PFSK-1 (cell line): ENCODE measurements around the gene POLR3B.

Experiments
- FOXP2 ChIP-seq: optimal IDR thresholded peaks from 2 replicates; pipeline ENCODE3; 2011; ENCODE audit warnings: borderline replicate concordance, control low read depth, inconsistent platforms; ENCODE audit not compliant: insufficient read depth; ENCODE audit errors: extremely low read length, extremely low read depth
- POLR2AphosphoS5 ChIP-seq: IDR thresholded peaks from 2 replicates; pipeline ENCODE4 v1.6.1; 2012; ENCODE audit warnings: low read depth, mild to moderate bottlenecking, control low read depth, low read length, moderate library complexity
- SIN3A ChIP-seq: IDR thresholded peaks from 2 replicates; pipeline ENCODE4 v1.6.1; 2012; ENCODE audit warnings: mild to moderate bottlenecking, low read length, moderate library complexity, borderline replicate concordance; ENCODE audit not compliant: insufficient read depth
- TAF1 ChIP-seq: IDR thresholded peaks from 2 replicates; pipeline ENCODE4 v1.6.1; 2012; ENCODE audit warnings: low read length, control low read depth, borderline replicate concordance; ENCODE audit not compliant: insufficient read depth
- TF ChIP-seq, protein P1 (sequence below), 2 experiments: IDR thresholded peaks; 2 replicates each; pipeline versions ENCODE4 v1.6.1 to v1.8.0; 2011 to 2012; ENCODE audit warnings: low read depth in 2 of 2, low read length in 2 of 2, control low read depth in 1 of 2, inconsistent platforms in 1 of 2, mild to moderate bottlenecking in 1 of 2, moderate library complexity in 1 of 2; ENCODE audit not compliant: insufficient read depth in 1 of 2

POLR3B gene

DNA sequence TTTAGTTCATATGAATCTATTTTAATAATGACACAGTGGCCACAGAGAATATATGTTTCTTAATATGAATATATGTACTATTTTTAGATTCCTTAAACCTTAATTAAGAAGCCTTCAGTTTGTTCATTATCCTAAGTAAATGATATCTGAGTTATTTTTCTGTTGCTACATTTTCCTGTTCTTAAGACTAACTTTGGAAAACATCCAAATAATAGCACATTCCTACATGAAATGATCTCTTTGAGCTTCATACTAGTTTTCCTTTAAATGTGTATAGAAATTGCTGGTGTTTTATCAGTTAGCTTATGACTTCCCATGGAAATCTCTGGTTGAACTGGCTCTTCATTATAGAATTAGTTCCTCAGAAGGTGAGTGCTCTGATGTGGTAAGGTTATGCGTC lies 72.1 kb downstream of the POLR3B start:
- TF ChIP-seq FOXP2 = no peak
- no peak for TF ChIP-seq TAF1
- no peak for TF ChIP-seq SIN3A
- TF ChIP-seq POLR2AphosphoS5 = no peak
- TF ChIP-seq, protein P1, sequence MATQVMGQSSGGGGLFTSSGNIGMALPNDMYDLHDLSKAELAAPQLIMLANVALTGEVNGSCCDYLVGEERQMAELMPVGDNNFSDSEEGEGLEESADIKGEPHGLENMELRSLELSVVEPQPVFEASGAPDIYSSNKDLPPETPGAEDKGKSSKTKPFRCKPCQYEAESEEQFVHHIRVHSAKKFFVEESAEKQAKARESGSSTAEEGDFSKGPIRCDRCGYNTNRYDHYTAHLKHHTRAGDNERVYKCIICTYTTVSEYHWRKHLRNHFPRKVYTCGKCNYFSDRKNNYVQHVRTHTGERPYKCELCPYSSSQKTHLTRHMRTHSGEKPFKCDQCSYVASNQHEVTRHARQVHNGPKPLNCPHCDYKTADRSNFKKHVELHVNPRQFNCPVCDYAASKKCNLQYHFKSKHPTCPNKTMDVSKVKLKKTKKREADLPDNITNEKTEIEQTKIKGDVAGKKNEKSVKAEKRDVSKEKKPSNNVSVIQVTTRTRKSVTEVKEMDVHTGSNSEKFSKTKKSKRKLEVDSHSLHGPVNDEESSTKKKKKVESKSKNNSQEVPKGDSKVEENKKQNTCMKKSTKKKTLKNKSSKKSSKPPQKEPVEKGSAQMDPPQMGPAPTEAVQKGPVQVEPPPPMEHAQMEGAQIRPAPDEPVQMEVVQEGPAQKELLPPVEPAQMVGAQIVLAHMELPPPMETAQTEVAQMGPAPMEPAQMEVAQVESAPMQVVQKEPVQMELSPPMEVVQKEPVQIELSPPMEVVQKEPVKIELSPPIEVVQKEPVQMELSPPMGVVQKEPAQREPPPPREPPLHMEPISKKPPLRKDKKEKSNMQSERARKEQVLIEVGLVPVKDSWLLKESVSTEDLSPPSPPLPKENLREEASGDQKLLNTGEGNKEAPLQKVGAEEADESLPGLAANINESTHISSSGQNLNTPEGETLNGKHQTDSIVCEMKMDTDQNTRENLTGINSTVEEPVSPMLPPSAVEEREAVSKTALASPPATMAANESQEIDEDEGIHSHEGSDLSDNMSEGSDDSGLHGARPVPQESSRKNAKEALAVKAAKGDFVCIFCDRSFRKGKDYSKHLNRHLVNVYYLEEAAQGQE (IDR thresholded peaks at IDR 0.05; ENCODE audit: insufficient read depth in 1 of 2, low read depth in 2 of 2, low read length in 2 of 2) = no peak

DNA sequence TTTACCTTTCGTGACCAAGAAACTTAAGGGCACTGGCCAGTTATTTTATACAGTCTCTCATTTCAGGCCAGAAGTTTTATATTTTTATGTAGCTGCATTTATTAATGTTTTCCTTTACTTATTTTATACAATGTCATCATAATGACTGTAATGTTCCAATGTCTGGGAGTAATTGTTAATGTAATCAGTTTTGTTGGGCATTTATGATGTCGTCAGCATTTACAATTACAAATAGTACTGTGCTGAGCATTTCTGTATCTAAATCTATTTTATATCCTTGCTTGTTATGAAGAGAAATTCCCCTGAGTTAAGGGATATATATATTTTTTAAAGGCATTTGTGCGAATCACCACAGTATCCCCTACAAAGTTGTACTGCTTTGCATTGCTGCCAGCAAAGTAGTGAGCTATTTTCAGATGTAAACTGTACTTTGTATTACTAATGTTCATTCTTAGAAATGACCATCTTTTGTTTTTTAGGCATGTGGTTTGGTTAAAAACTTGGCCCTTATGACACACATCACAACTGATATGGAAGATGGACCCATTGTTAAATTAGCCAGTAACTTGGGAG lies 74.4 kb downstream of the POLR3B start:
- no peak for TF ChIP-seq POLR2AphosphoS5
- TF ChIP-seq, protein P1 (IDR thresholded peaks at IDR 0.05; ENCODE audit: insufficient read depth in 1 of 2, low read depth in 2 of 2, low read length in 2 of 2) = no peak

DNA sequence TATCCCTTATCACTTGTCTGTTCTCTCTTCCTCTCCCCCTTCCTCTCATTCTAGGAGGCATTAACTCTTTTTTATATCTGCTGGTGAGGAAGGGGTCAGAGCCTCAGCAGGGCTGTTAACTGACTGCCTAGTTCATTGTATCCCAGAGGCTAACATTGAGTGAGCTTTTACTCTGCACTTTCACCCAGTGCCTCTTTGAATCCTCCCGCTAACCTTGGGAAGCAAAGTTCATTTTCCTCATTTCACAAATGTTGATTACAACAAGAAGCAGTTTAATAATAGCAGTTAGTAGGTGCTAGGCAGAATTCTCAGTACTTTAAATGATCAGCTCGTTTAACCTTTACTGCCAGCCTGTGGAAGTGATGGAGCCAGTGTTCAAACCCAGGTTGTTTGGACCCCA lies 75.5 kb downstream of the POLR3B start:
- TF ChIP-seq, protein P1 (IDR thresholded peaks at IDR 0.05; ENCODE audit: insufficient read depth in 1 of 2, low read depth in 2 of 2, low read length in 2 of 2) = no peak
- TF ChIP-seq FOXP2 = no peak
- no peak for TF ChIP-seq POLR2AphosphoS5
- no peak for TF ChIP-seq SIN3A
- TF ChIP-seq TAF1 = no peak

DNA sequence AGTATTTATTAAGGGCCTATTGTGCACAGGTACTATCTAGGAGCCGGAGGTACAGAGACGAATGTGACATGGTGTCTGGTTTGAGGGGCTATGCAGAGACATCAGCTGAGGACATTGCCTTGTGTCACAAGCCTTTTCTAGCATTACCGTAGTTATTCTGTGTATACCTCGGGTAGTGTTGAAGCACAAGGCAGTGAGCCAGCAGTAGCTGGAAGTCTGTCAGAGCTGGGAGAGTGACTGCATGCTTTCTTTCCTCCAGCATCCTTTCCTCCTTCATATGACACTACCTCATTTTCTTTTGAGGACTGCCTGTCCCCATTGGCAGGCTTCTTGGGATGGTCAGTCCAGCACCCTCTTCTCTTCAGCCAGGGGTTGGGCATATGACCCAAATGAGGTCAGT lies 77.0 kb downstream of the POLR3B start:
- TF ChIP-seq POLR2AphosphoS5 = no peak
- no peak for TF ChIP-seq SIN3A
- no peak for TF ChIP-seq FOXP2
- TF ChIP-seq TAF1 = no peak
- TF ChIP-seq, protein P1 (IDR thresholded peaks at IDR 0.05; ENCODE audit: insufficient read depth in 1 of 2, low read depth in 2 of 2, low read length in 2 of 2) = no peak

DNA sequence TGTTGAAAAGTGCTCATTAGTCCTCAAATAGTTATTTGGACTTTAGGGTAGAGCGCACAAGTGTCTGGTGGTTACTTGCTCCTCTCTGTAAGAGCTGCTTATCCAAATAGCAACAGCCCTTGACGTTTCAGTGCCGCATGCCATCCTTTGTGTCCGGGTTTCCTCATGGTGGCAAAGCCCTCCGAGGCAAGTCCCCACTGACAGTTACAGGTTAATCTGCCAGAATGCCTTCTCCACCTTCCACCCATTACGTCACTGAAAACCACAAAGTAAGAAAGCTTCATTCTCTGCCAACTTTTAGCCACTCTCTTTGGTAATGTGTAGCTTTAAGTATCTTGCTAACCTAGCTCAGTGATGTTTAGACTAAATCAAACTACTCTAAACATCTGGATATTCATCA lies 78.6 kb downstream of the POLR3B start:
- TF ChIP-seq FOXP2 (no peak), SIN3A (no peak), TAF1 (no peak), POLR2AphosphoS5 (no peak)
- TF ChIP-seq, protein P1 (IDR thresholded peaks at IDR 0.05; ENCODE audit: insufficient read depth in 1 of 2, low read depth in 2 of 2, low read length in 2 of 2) = no peak
